ENCODE measurements around the gene LCP2. TPM values are rescaled to one million over a fixed set of nuclear protein-coding genes. Genes with fewer than 3 reads are reported as not detected.

LCP2 gene
- total RNA-seq, 1 experiment from 2014 or later, result not detected

DNA sequence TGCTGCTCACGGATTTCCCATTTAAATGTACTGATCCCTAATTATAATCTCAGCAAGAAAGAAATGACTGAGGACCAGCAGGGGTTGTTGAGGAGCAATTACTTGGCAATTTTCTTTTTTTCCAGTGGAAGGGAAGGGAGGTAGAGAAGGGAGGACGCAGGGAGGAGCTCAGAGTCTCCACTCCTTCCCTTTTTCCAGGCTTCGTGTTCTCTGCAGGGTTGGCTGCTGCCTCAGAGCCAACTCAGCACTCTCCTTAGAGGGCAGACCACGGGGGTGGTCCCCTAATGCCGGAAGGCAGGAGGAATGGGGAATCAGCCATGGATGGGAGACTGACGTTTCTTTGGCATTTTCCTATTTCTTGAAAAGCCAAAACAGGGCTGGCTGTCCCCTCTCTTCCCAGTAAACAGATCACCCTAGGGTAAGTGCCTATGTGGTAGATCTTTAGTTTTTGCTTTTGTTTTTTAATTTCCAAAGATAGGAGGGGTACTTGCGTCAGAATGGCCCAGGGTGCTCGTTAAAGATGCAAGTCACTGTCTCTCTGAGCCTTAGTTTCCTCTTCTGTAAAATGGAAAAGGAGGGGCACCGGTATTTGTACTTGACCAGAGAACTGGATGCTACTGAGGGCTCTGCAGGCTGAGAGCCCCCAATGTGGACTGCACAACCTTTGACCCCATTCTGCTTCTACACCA is 39.6 kb upstream of the LCP2 start:
- Histone ChIP-seq H3K27ac (ENCODE audit: low read length) (no peak overlapping the region), H3K9me2 (replicated peaks; ENCODE audit: low read length) (no peaks in the 10 kb centered on the region), H3K27me3 (ENCODE audit: low read length) (peaks cover 52% of the 10 kb centered on the region), H3K4me1 (ENCODE audit: insufficient read depth, low read length) (no peaks in the 10 kb centered on the region), H3F3A (ENCODE audit: low read length, unreplicated experiment) (no peaks in the 10 kb centered on the region), H3K4me3 (ENCODE audit: low read length) (no peak overlapping the region), H3K9ac (ENCODE audit: low read length) (no peak overlapping the region), H3K4me2 (ENCODE audit: low read length) (no peak overlapping the region), H2AFZ (ENCODE audit: low read length) (no peak overlapping the region), H3K36me3 (ENCODE audit: low read depth, low read length) (no peaks in the 10 kb centered on the region; the same call in 1 of the 2 replicates), H4K20me1 (ENCODE audit: low read length) (no peaks in the 10 kb centered on the region), H3K79me2 (ENCODE audit: low read length) (no peaks in the 10 kb centered on the region), H3K9me3 (ENCODE audit: low read length) (no peaks in the 10 kb centered on the region)
- POLR2A ChIA-PET (ENCODE audit: unreplicated experiment), result no interaction called here
- ATAC-seq (no peak), DNase-seq (no peak)
- TF ChIP-seq EZH2 (IDR thresholded peaks at IDR 0.05; ENCODE audit: low read length, unreplicated experiment) (no peak), EZH2phosphoT487 (IDR thresholded peaks at IDR 0.05; ENCODE audit: borderline replicate concordance, low read length) (no peak), CTCF (conservative IDR thresholded peaks at IDR 0.05; ENCODE audit: low read depth, low read length) (no peak)
- CTCF ChIA-PET, result no interaction called here
- intact Hi-C loops (cut with micrococcal nuclease), result no loop called here
- no TSS peak for BruUV-seq (replicated peaks)

DNA sequence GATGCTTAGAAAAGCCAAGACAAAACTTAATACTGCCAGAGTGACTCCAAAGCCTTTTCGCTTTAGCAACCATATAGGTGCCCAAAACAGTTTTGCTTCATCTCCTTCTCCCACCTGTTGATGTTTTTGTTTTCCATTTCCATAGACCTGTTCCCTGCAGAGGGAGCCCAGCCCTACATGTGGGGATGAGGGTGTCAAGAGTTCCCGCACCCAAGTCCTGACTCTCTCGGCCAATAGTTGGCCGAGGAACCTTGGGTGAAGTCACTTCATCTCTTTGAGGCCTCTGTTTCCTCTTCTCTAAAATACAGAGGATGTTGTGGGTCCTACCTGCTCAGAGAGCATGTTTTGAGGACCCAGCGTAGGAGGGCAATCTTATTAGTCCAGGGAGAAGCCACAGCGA is 38.5 kb upstream of the LCP2 start:
- Histone ChIP-seq H3K9me2 (replicated peaks; ENCODE audit: low read length) (no peaks in the 10 kb centered on the region), H3F3A (ENCODE audit: low read length, unreplicated experiment) (no peaks in the 10 kb centered on the region), H3K36me3 (ENCODE audit: low read depth, low read length) (no peaks in the 10 kb centered on the region; the same call in 1 of the 2 replicates), H3K4me2 (ENCODE audit: low read length) (no peak overlapping the region), H3K4me3 (ENCODE audit: low read length) (no peak overlapping the region), H4K20me1 (ENCODE audit: low read length) (no peaks in the 10 kb centered on the region), H3K9me3 (ENCODE audit: low read length) (no peaks in the 10 kb centered on the region), H3K27me3 (ENCODE audit: low read length) (peaks cover 45% of the 10 kb centered on the region), H2AFZ (ENCODE audit: low read length) (no peak overlapping the region), H3K9ac (ENCODE audit: low read length) (no peak overlapping the region), H3K4me1 (ENCODE audit: insufficient read depth, low read length) (no peaks in the 10 kb centered on the region), H3K27ac (ENCODE audit: low read length) (no peak overlapping the region), H3K79me2 (ENCODE audit: low read length) (no peaks in the 10 kb centered on the region)
- DNase-seq, result no peak
- intact Hi-C loops (cut with micrococcal nuclease), result no loop called here
- POLR2A ChIA-PET (ENCODE audit: unreplicated experiment), result no interaction called here
- CTCF ChIA-PET, result no interaction called here
- ATAC-seq, result no peak
- TF ChIP-seq EZH2phosphoT487 (IDR thresholded peaks at IDR 0.05; ENCODE audit: borderline replicate concordance, low read length) (no peak), CTCF (conservative IDR thresholded peaks at IDR 0.05; ENCODE audit: low read depth, low read length) (no peak), EZH2 (IDR thresholded peaks at IDR 0.05; ENCODE audit: low read length, unreplicated experiment) (no peak)
- BruUV-seq (replicated peaks), result no TSS peak

DNA sequence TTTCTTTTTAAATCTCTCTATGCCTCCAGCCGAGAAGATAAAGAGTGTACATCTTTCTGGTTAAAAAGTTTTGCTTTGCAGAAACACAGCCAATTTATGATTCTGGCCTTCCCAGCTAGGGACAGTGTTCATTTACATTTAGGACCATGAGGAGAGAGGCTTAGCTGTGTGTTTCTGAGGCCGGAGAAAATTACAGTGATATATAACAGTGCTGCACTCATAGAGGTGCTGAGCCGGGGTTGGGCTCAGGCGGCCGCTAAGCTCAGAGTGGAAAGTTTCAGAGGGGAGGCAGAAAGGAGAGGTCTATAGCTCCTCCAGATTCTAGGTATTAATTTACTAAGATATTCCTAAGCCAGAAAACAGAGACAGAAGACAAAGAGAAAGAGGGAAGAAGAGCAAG is 37.0 kb upstream of the LCP2 start:
- CTCF ChIA-PET, result no interaction called here
- Histone ChIP-seq H3K4me3 (ENCODE audit: low read length) (no peak overlapping the region), H3K4me1 (ENCODE audit: insufficient read depth, low read length) (no peaks in the 10 kb centered on the region), H3K9ac (ENCODE audit: low read length) (no peak overlapping the region), H4K20me1 (ENCODE audit: low read length) (no peaks in the 10 kb centered on the region), H3K36me3 (ENCODE audit: low read depth, low read length) (no peaks in the 10 kb centered on the region; the same call in 1 of the 2 replicates), H3F3A (ENCODE audit: low read length, unreplicated experiment) (no peaks in the 10 kb centered on the region), H3K9me3 (ENCODE audit: low read length) (no peaks in the 10 kb centered on the region), H3K4me2 (ENCODE audit: low read length) (no peak overlapping the region), H3K27ac (ENCODE audit: low read length) (no peak overlapping the region), H3K9me2 (replicated peaks; ENCODE audit: low read length) (no peaks in the 10 kb centered on the region), H2AFZ (ENCODE audit: low read length) (no peak overlapping the region), H3K79me2 (ENCODE audit: low read length) (no peaks in the 10 kb centered on the region), H3K27me3 (ENCODE audit: low read length) (peaks cover 45% of the 10 kb centered on the region)
- POLR2A ChIA-PET (ENCODE audit: unreplicated experiment), result no interaction called here
- no TSS peak for BruUV-seq (replicated peaks)
- TF ChIP-seq EZH2 (IDR thresholded peaks at IDR 0.05; ENCODE audit: low read length, unreplicated experiment), result no peak
- no peak for TF ChIP-seq EZH2phosphoT487 (IDR thresholded peaks at IDR 0.05; ENCODE audit: borderline replicate concordance, low read length)
- no peak for TF ChIP-seq CTCF (conservative IDR thresholded peaks at IDR 0.05; ENCODE audit: low read depth, low read length)
- intact Hi-C loops (cut with micrococcal nuclease), result no loop called here
- ATAC-seq (no peak), DNase-seq (no peak)
